Astrocyte (in vitro differentiated cells and primary cell): ENCODE measurements around the gene LTBP3. TPM values are rescaled to one million over a fixed set of nuclear protein-coding genes. Genes with fewer than 3 reads are reported as not detected.

Experiments used
- DNase-seq: peaks from one replicate; pipeline ENCODE4 v3.0.0-alpha.2; 2010; ENCODE audit warnings: low read depth
- FAIRE-seq: peaks from 2 replicates; lab custom pipeline; 2011; peaks lifted over from hg19 to GRCh38; lab: Jason Lieb, UNC
- H2AFZ ChIP-seq: 2 replicates; pipeline ENCODE4 v1.6.0; 2012; ENCODE audit warnings: low read depth, low read length, inconsistent platforms
- H3K27ac ChIP-seq: 2 replicates; pipeline ENCODE4 v1.5.1; 2011; ENCODE audit warnings: low read depth, low read length, inconsistent platforms
- H3K27me3 ChIP-seq: 2 replicates; pipeline ENCODE4 v1.6.0; 2011; ENCODE audit warnings: low read length, inconsistent platforms; ENCODE audit not compliant: insufficient read depth
- H3K36me3 ChIP-seq: 2 replicates; pipeline ENCODE4 v1.5.1; 2011; ENCODE audit warnings: low read length, inconsistent platforms; ENCODE audit not compliant: insufficient read depth
- H3K4me1 ChIP-seq: 2 replicates; pipeline ENCODE4 v1.5.1; 2011; ENCODE audit warnings: low read length, inconsistent platforms; ENCODE audit not compliant: insufficient read depth
- H3K4me2 ChIP-seq: 2 replicates; pipeline ENCODE4 v1.6.0; 2012; ENCODE audit warnings: low read length, inconsistent platforms
- H3K4me3 ChIP-seq: 2 replicates; pipeline ENCODE4 v1.5.1; 2011; ENCODE audit warnings: low read depth, mild to moderate bottlenecking, low read length, inconsistent platforms; ENCODE audit not compliant: insufficient read depth
- H3K79me2 ChIP-seq: 2 replicates; pipeline ENCODE4 v1.6.0; 2012; ENCODE audit warnings: mild to moderate bottlenecking, low read length, inconsistent platforms; ENCODE audit not compliant: insufficient read depth
- H3K9ac ChIP-seq: 2 replicates; pipeline ENCODE4 v1.6.0; 2012; ENCODE audit warnings: mild to moderate bottlenecking, low read length, inconsistent platforms
- H3K9me3 ChIP-seq: 2 replicates; pipeline ENCODE4 v1.5.1; 2012; ENCODE audit warnings: low read depth, mild to moderate bottlenecking, low read length, inconsistent platforms; ENCODE audit not compliant: insufficient read depth
- H4K20me1 ChIP-seq: 2 replicates; pipeline ENCODE4 v1.6.0; 2012; ENCODE audit warnings: low read length, inconsistent platforms; ENCODE audit not compliant: insufficient read depth
- H3K27ac Mint-ChIP-seq: one replicate; pipeline ENCODE4 v1.8.0; 2021; ENCODE audit warnings: mild to moderate bottlenecking, mixed read lengths; ENCODE audit not compliant: unreplicated experiment
- H3K27me3 Mint-ChIP-seq: one replicate; pipeline ENCODE4 v1.8.0; 2021; ENCODE audit warnings: low read depth, mixed read lengths; ENCODE audit not compliant: unreplicated experiment
- H3K36me3 Mint-ChIP-seq: one replicate; pipeline ENCODE4 v1.8.0; 2021; ENCODE audit warnings: low read depth, mixed read lengths; ENCODE audit not compliant: unreplicated experiment
- H3K4me1 Mint-ChIP-seq: one replicate; pipeline ENCODE4 v1.8.0; 2021; ENCODE audit warnings: low read depth, mixed read lengths; ENCODE audit not compliant: unreplicated experiment
- H3K4me3 Mint-ChIP-seq: one replicate; pipeline ENCODE4 v1.8.0; 2021; ENCODE audit warnings: mild to moderate bottlenecking, moderate library complexity, mixed read lengths; ENCODE audit not compliant: unreplicated experiment
- H3K9me3 Mint-ChIP-seq: one replicate; pipeline ENCODE4 v1.8.0; 2021; ENCODE audit warnings: mild to moderate bottlenecking, mixed read lengths; ENCODE audit not compliant: unreplicated experiment
- EZH2 ChIP-seq: IDR thresholded peaks from 2 replicates; pipeline ENCODE4 v1.6.1; 2012; ENCODE audit warnings: mild to moderate bottlenecking, low read length, inconsistent platforms; ENCODE audit not compliant: insufficient read depth
- total RNA-seq: library from RNA; stranded (reverse); gene quantifications from 2 replicates; pipeline ENCODE4 v1.2.1, GENCODE V29; 2021
- TF ChIP-seq, protein P1 (sequence below): IDR thresholded peaks from 2 replicates; pipeline ENCODE4 v1.5.1; 2011; ENCODE audit warnings: low read depth, mild to moderate bottlenecking, inconsistent platforms, low read length, moderate library complexity; ENCODE audit not compliant: insufficient read depth

Gene LTBP3
- total RNA-seq, 1 donor from 2014 or later = 33.2 TPM

DNA sequence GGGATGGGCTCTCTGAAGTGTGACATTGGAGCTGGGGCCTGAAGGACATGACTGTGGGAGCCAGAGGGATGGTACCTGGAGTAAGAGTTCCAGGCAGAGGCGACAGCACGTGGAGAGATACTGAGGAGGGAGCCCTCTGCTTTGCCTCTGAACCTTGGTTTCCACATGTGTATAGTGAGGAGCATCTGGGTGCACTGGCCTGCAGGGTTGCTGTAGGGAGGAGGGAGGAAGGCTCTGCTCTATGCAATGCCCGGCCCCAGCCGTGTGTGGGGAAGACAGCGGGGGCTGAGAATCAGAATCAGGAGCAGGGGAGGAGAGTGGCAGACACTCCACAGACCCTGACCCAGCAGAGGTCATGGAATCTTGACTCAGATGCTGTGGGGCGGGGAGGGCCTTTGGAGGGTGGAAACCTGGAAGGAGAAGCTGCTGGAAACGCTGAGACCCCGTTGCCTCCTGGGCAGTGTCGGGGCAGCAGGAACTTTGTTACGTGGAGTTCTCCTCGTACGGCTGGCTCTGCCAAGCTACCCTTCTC lies 29.3 kb downstream of the LTBP3 start:
- no peaks in the 10 kb centered on the region for H3K27me3 ChIP-seq
- no peak overlapping the region for H3K27ac ChIP-seq
- no peak overlapping the region for H3K4me3 ChIP-seq
- H3K4me1 ChIP-seq = peaks cover 14% of the 10 kb centered on the region
- no peak overlapping the region for H3K4me3 Mint-ChIP-seq
- H3K27ac Mint-ChIP-seq = peak overlapping the region; percentile 31
- H3K9me3 ChIP-seq = no peaks in the 10 kb centered on the region
- no peak overlapping the region for H3K4me2 ChIP-seq
- TF ChIP-seq, protein P1, sequence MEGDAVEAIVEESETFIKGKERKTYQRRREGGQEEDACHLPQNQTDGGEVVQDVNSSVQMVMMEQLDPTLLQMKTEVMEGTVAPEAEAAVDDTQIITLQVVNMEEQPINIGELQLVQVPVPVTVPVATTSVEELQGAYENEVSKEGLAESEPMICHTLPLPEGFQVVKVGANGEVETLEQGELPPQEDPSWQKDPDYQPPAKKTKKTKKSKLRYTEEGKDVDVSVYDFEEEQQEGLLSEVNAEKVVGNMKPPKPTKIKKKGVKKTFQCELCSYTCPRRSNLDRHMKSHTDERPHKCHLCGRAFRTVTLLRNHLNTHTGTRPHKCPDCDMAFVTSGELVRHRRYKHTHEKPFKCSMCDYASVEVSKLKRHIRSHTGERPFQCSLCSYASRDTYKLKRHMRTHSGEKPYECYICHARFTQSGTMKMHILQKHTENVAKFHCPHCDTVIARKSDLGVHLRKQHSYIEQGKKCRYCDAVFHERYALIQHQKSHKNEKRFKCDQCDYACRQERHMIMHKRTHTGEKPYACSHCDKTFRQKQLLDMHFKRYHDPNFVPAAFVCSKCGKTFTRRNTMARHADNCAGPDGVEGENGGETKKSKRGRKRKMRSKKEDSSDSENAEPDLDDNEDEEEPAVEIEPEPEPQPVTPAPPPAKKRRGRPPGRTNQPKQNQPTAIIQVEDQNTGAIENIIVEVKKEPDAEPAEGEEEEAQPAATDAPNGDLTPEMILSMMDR = no peak
- no peak for TF ChIP-seq EZH2
- H4K20me1 ChIP-seq = peaks cover 73% of the 10 kb centered on the region
- H3K27me3 Mint-ChIP-seq = no peaks in the 10 kb centered on the region
- DNase-seq (no peak), FAIRE-seq (no peak)
- H3K9ac ChIP-seq = no peak overlapping the region
- peaks cover 4% of the 10 kb centered on the region for H3K9me3 Mint-ChIP-seq
- H3K4me1 Mint-ChIP-seq = peaks cover 19% of the 10 kb centered on the region
- peaks cover 18% of the 10 kb centered on the region for H3K36me3 ChIP-seq
- H3K79me2 ChIP-seq = peaks cover 39% of the 10 kb centered on the region
- H3K36me3 Mint-ChIP-seq = peaks cover 20% of the 10 kb centered on the region
- H2AFZ ChIP-seq = no peak overlapping the region

DNA sequence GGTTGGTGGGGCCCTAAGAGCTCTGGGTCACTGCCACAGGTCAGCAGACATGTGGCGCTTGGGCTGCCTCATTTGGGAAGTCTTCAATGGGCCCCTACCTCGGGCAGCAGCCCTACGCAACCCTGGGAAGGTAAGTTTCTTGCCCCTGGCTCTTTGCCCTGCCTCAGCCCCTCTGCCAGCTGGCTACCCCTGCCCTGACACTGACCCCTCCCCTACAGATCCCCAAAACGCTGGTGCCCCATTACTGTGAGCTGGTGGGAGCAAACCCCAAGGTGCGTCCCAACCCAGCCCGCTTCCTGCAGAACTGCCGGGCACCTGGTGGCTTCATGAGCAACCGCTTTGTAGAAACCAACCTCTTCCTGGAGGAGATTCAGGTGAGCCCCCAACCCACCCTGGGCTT lies 31.4 kb downstream of the LTBP3 start:
- DNase-seq (no peak), FAIRE-seq (no peak)
- TF ChIP-seq, protein P1 = no peak
- no peak for TF ChIP-seq EZH2
- Mint-ChIP-seq H3K27me3 (no peaks in the 10 kb centered on the region), H3K4me3 (peak overlapping the region; percentile 88), H3K9me3 (peaks cover 5% of the 10 kb centered on the region), H3K36me3 (peaks cover 16% of the 10 kb centered on the region), H3K27ac (peak overlapping the region; percentile 4), H3K4me1 (peaks cover 28% of the 10 kb centered on the region)
- peaks cover 59% of the 10 kb centered on the region for H4K20me1 ChIP-seq
- peaks cover 14% of the 10 kb centered on the region for H3K4me1 ChIP-seq
- H3K79me2 ChIP-seq = peaks cover 39% of the 10 kb centered on the region
- H3K4me2 ChIP-seq = peak overlapping the region; percentile 98
- no peak overlapping the region for H3K4me3 ChIP-seq
- H3K27me3 ChIP-seq = no peaks in the 10 kb centered on the region
- H2AFZ ChIP-seq = no peak overlapping the region
- no peak overlapping the region for H3K27ac ChIP-seq
- peaks cover 14% of the 10 kb centered on the region for H3K36me3 ChIP-seq
- H3K9ac ChIP-seq = no peak overlapping the region
- H3K9me3 ChIP-seq = no peaks in the 10 kb centered on the region
